Activated T-cell treated with anti-CD3 and anti-CD28 coated beads, Interleukin-2, amount 50 U/mL, for 72 hours (primary cell): ENCODE results near the gene FILIP1. TPM values are rescaled to one million over a fixed set of nuclear protein-coding genes. Genes with fewer than 3 reads are reported as not detected.
A peak's percentile ranks its signal among the peaks of the same experiment; 100 is the strongest.

Experiments
- ATAC-seq, 2 donors: fragments of 150-1000 bp; cut with Tn5 transposase; replicated peaks in 1 of 2; 2 replicates each; pipeline ENCODE4 v1.10.0; 2021; ENCODE audit warnings: moderate library complexity in 2 of 2, mild to moderate bottlenecking in 1 of 2
- DNase-seq, 2 donors: peaks; one replicate each; pipeline ENCODE4 v3.0.0; 2021 to 2022; ENCODE audit warnings: mixed read lengths in 1 of 2
- H3K27ac Mint-ChIP-seq: one replicate; pipeline ENCODE4 v1.8.0; 2022; ENCODE audit warnings: mild to moderate bottlenecking, moderate library complexity, mixed read lengths
- H3K27me3 Mint-ChIP-seq: one replicate; pipeline ENCODE4 v1.8.0; 2022; ENCODE audit warnings: low read depth, mixed read lengths
- H3K36me3 Mint-ChIP-seq, 2 donors: one replicate each; pipeline ENCODE4 v1.8.0; 2022; ENCODE audit warnings: mixed read lengths in 2 of 2, mild to moderate bottlenecking in 1 of 2; ENCODE audit not compliant: insufficient read depth in 2 of 2
- H3K4me1 Mint-ChIP-seq: one replicate; pipeline ENCODE4 v1.8.0; 2022; ENCODE audit warnings: low read depth, mixed read lengths
- H3K4me3 Mint-ChIP-seq, 2 donors: one replicate each; pipeline ENCODE4 v1.8.0; 2022; ENCODE audit warnings: mild to moderate bottlenecking in 2 of 2, mixed read lengths in 2 of 2, moderate library complexity in 2 of 2
- H3K9me3 Mint-ChIP-seq, 2 donors: one replicate each; pipeline ENCODE4 v1.8.0; 2022; ENCODE audit warnings: mixed read lengths in 2 of 2
- total RNA-seq, 2 donors: library from RNA; stranded (reverse); gene quantifications; one replicate each; pipeline ENCODE4 v1.2.3, GENCODE V29; 2022

FILIP1 gene
- total RNA-seq, 2 donors from 2014 or later, result 0.05 TPM; not detected in 1

- H3K4me3 Mint-ChIP-seq, result no peak overlapping the region
- no peaks in the 10 kb centered on the region for H3K4me1 Mint-ChIP-seq
- no peak for ATAC-seq
- no peak overlapping the region for H3K27ac Mint-ChIP-seq
- H3K27me3 Mint-ChIP-seq, result peaks cover 14% of the 10 kb centered on the region
- no peaks in the 10 kb centered on the region for H3K36me3 Mint-ChIP-seq
- DNase-seq, result no peak
- no peaks in the 10 kb centered on the region for H3K9me3 Mint-ChIP-seq
Measured at GRCh38 chr6:75344455-75344854, 149.1 kb downstream of the FILIP1 start.

GRCh38 chr6:75344021-75344420 lies 149.6 kb downstream of the FILIP1 start:
- Mint-ChIP-seq H3K27me3 (peaks cover 14% of the 10 kb centered on the region), H3K4me1 (no peaks in the 10 kb centered on the region), H3K9me3 (no peaks in the 10 kb centered on the region), H3K36me3 (no peaks in the 10 kb centered on the region), H3K4me3 (no peak overlapping the region), H3K27ac (no peak overlapping the region)
- no peak for ATAC-seq
- DNase-seq, result no peak

- H3K27ac Mint-ChIP-seq, result no peak overlapping the region
- ATAC-seq (peak; percentile 39 to 92), DNase-seq (no peak)
- H3K4me3 Mint-ChIP-seq, result no peak overlapping the region
- H3K9me3 Mint-ChIP-seq, result no peaks in the 10 kb centered on the region
- H3K36me3 Mint-ChIP-seq, result no peaks in the 10 kb centered on the region
- peaks cover 13% of the 10 kb centered on the region for H3K27me3 Mint-ChIP-seq
- no peaks in the 10 kb centered on the region for H3K4me1 Mint-ChIP-seq
Measured at GRCh38 chr6:75337835-75338580, 155.6 kb downstream of the FILIP1 start.

- Mint-ChIP-seq H3K36me3 (no peaks in the 10 kb centered on the region), H3K27me3 (peaks cover 13% of the 10 kb centered on the region), H3K4me3 (no peak overlapping the region), H3K27ac (no peak overlapping the region), H3K4me1 (no peaks in the 10 kb centered on the region), H3K9me3 (no peaks in the 10 kb centered on the region)
- DNase-seq (no peak), ATAC-seq (peak in 1 of 2 donors; percentile 62)
Measured at GRCh38 chr6:75334266-75335040, 159.1 kb downstream of the FILIP1 start.

- Mint-ChIP-seq H3K27me3 (peaks cover 13% of the 10 kb centered on the region), H3K4me3 (no peak overlapping the region), H3K36me3 (no peaks in the 10 kb centered on the region), H3K4me1 (no peaks in the 10 kb centered on the region), H3K9me3 (no peaks in the 10 kb centered on the region), H3K27ac (no peak overlapping the region)
- DNase-seq (no peak), ATAC-seq (no peak)
Measured at GRCh38 chr6:75333676-75334200, 159.9 kb downstream of the FILIP1 start.

DNA sequence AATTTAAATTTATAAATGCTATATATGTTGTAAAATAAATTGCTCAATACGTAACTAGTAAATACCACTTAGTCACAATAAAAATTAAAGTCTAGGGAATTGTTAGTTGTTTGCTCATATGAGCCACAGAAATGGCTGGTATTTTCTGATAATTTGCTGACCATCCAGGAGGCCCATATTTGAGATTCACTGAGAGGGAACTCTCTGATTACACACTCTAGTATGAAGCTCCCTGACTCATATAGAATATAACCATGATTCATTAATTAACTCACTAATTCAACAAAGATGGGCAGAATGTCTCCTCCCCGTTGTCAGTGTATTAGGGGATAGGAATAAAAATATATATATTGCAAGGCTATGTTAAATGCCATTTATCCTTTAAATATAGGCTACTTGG lies 162.4 kb downstream of the FILIP1 start:
- ATAC-seq (no peak), DNase-seq (no peak)
- no peaks in the 10 kb centered on the region for H3K36me3 Mint-ChIP-seq
- no peaks in the 10 kb centered on the region for H3K4me1 Mint-ChIP-seq
- no peaks in the 10 kb centered on the region for H3K9me3 Mint-ChIP-seq
- no peak overlapping the region for H3K27ac Mint-ChIP-seq
- no peak overlapping the region for H3K4me3 Mint-ChIP-seq
- H3K27me3 Mint-ChIP-seq, result peaks cover 12% of the 10 kb centered on the region

DNA sequence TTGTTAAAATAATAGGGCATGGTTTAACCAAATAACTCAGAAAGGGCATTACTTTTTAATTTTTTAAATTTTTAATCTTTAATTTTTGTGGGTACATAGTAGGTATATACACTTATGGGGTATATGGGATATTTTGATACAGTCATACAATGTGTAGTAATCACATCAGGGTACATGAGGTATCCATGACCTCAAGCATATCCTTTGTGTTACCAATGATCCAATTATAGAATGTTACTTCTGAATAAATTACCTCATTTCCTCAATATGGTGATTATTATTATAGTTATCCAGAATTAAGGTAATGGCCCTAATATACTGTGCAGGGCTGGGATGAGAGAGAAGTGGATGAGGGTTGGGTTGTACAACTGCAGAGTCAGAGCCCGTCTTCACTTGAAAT lies 163.9 kb downstream of the FILIP1 start:
- Mint-ChIP-seq H3K9me3 (no peaks in the 10 kb centered on the region), H3K27me3 (peaks cover 9% of the 10 kb centered on the region), H3K4me3 (no peak overlapping the region), H3K36me3 (no peaks in the 10 kb centered on the region), H3K4me1 (no peaks in the 10 kb centered on the region), H3K27ac (no peak overlapping the region)
- ATAC-seq (no peak), DNase-seq (no peak)

GRCh38 chr6:75327807-75328206 lies 165.8 kb downstream of the FILIP1 start:
- H3K9me3 Mint-ChIP-seq, result no peaks in the 10 kb centered on the region
- H3K36me3 Mint-ChIP-seq, result no peaks in the 10 kb centered on the region
- DNase-seq (no peak), ATAC-seq (no peak)
- no peak overlapping the region for H3K27ac Mint-ChIP-seq
- peaks cover 6% of the 10 kb centered on the region for H3K27me3 Mint-ChIP-seq
- H3K4me3 Mint-ChIP-seq, result no peak overlapping the region
- H3K4me1 Mint-ChIP-seq, result no peaks in the 10 kb centered on the region

DNA sequence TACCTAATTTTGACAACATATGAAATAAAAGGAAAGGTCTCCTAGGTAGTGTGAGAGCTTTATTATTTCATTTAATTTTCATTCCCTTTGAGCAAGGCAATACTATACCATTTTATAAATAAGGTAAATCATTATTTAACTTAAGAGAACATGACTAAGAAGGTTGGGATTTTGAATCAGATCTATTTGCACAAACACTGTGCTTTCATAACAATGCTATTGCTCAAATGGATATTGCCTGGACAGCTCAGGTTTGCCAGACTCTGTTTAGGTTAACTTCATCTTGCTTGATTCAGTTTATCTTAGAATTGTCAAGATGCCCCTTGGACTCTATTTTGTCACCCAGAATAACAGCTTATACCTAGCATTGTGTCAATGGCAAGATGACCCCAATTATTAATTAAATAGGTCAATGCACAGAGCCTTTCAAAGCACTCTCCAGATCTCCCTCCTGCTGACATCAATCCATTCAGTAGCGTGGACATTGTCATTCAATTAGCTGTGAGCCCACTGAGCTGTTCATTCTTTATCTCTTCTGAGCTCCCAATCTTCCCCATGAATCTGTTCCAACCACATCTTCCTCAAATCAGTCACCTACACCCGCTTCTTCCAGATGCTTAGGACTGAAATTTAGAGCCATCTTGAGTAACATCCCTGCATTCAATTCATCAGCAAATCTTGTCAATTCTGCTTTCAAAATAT lies 166.9 kb downstream of the FILIP1 start:
- Mint-ChIP-seq H3K4me3 (no peak overlapping the region), H3K9me3 (no peaks in the 10 kb centered on the region), H3K36me3 (no peaks in the 10 kb centered on the region), H3K27me3 (peaks cover 6% of the 10 kb centered on the region), H3K27ac (no peak overlapping the region), H3K4me1 (no peaks in the 10 kb centered on the region)
- ATAC-seq (no peak), DNase-seq (no peak)

GRCh38 chr6:75318900-75319299 lies 174.7 kb downstream of the FILIP1 start:
- DNase-seq, result no peak
- H3K27me3 Mint-ChIP-seq, result peaks cover 10% of the 10 kb centered on the region
- H3K27ac Mint-ChIP-seq, result no peak overlapping the region
- no peak overlapping the region for H3K4me3 Mint-ChIP-seq
- no peaks in the 10 kb centered on the region for H3K4me1 Mint-ChIP-seq
- no peak for ATAC-seq
- no peaks in the 10 kb centered on the region for H3K9me3 Mint-ChIP-seq
- no peaks in the 10 kb centered on the region for H3K36me3 Mint-ChIP-seq

DNA sequence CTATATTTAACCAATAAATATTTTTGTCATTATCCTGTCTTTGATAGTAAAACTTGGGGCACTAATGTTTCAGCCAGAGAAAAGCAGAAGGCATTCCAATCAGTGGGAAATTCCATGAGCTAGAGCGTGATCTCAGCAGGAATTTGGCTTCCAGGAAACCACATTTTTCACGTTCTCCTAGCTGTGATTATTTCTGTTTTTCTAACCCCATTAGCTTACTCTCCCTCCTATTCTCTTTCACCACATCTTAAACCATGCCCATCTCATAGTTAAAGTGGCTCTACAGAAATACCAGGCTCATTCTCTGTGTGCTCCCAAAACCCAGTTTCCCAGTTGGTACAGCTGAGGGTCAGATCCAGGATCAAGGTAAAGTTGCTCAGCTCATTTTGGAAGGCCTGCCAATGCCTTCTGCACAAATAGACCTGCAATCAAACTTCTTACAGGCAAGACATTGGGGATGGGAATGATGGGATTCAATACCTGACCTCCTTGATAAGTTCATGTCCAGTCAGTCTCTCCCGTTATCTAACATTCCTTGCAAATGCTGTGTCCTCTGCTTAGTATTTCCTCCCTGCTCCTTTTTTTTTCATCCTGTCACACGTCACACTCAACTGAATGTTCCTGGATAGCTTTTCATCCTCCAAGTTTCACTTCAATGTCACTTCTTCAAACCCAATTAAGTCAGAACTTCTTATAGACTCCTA lies 175.9 kb downstream of the FILIP1 start:
- H3K9me3 Mint-ChIP-seq, result no peaks in the 10 kb centered on the region
- DNase-seq (no peak), ATAC-seq (no peak)
- peaks cover 10% of the 10 kb centered on the region for H3K27me3 Mint-ChIP-seq
- H3K27ac Mint-ChIP-seq, result no peak overlapping the region
- no peaks in the 10 kb centered on the region for H3K36me3 Mint-ChIP-seq
- H3K4me3 Mint-ChIP-seq, result no peak overlapping the region
- no peaks in the 10 kb centered on the region for H3K4me1 Mint-ChIP-seq

DNA sequence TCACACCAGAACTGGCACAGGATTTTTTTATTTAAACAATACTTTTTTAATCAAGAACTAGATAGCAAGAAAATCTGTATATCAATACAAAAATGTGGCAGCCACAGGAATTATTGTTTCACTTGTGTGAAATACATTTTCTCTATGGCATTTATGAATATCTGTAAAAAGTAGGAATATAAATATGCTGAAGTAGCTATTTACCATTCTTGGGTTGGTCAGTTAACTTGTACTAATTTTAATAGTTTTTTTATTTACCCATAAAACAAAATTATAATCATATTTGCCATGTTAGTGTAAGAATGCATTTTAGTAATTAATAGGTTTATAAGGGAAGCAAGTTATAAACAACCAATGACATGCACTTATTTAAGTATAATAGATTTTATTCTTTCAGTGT lies 177.6 kb downstream of the FILIP1 start:
- no peak overlapping the region for H3K27ac Mint-ChIP-seq
- no peak for ATAC-seq
- DNase-seq, result no peak
- no peak overlapping the region for H3K4me3 Mint-ChIP-seq
- no peaks in the 10 kb centered on the region for H3K4me1 Mint-ChIP-seq
- no peaks in the 10 kb centered on the region for H3K36me3 Mint-ChIP-seq
- H3K27me3 Mint-ChIP-seq, result peaks cover 10% of the 10 kb centered on the region
- H3K9me3 Mint-ChIP-seq, result no peaks in the 10 kb centered on the region
